ENCODE measurements around the gene REXO1. TPM values are rescaled to one million over a fixed set of nuclear protein-coding genes. Genes with fewer than 3 reads are reported as not detected.
A peak's percentile ranks its signal among the peaks of the same experiment; 100 is the strongest.

Gene REXO1
- total and polyA plus RNA-seq, 2 of the 13 experiments (the other 11 are each of a cell fraction or from before 2014, with no cell fraction given): 5.0 to 11.2 TPM

DNA sequence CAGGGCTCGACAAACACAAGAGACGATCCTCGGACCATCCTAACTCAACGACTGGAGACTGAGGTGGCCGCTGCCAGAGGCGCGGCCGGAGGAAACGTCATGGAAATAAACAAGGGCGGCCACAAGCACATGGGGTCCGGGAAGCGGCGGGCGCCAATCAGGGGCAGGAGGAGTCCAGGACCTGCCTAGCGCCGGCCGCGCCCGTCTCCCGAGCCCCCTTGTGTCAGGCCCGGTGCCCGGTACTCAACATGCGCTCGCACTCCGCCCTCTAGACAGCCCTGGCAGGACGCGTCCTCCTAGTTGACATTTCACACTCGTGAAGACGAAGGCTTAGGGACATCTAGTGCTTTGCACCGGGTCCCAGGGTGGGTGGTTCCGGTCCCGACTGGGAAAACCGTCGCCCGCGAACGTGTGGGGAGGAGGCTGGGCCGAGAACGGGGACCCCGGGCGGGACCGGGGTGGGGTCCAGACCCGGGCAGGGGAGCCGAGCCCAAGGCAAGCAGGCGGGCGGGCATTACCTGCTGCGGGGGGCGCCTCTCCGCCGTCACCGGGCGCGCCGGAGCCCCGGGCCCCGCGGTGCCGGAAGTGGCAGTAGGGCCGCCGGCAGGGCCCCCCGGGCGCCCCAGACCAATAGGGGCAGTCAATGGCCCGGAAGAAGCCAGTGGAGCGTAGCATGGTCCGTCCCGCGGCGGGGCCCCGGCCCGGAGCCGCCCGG, 442 bp downstream of the REXO1 start (continued):
- TF ChIP-seq ZNF749 (CRISPR knock-in tag; IDR thresholded peaks at IDR 0.05; ENCODE audit: borderline replicate concordance) (no peak), ZNF121 (CRISPR knock-in tag; IDR thresholded peaks at IDR 0.05) (no peak; the same call in 1 of the 2 replicates), ZFP1 (CRISPR knock-in tag; IDR thresholded peaks at IDR 0.05) (no peak), SRF (IDR thresholded peaks at IDR 0.05; ENCODE audit: low read depth, low read length) (no peak), ZNF557 (CRISPR knock-in tag; IDR thresholded peaks at IDR 0.05) (no peak), BRD4 (CRISPR knock-in tag; IDR thresholded peaks at IDR 0.05) (no peak), SOX13 (IDR thresholded peaks at IDR 0.05) (no peak), SOX13 (CRISPR knock-in tag; conservative IDR thresholded peaks at IDR 0.05 in 1 of 2, IDR thresholded peaks at IDR 0.05 in 1 of 2) (no peak), ZNF225 (CRISPR knock-in tag; IDR thresholded peaks at IDR 0.05) (no peak), NAIF1 (CRISPR knock-in tag; IDR thresholded peaks at IDR 0.05; ENCODE audit: borderline replicate concordance) (no peak), ZNF124 (CRISPR knock-in tag; IDR thresholded peaks at IDR 0.05) (no peak), ZNF44 (CRISPR knock-in tag; IDR thresholded peaks at IDR 0.05) (no peak), GPN1 (CRISPR knock-in tag; IDR thresholded peaks at IDR 0.05; ENCODE audit: borderline replicate concordance) (no peak), ZNF614 (CRISPR knock-in tag; IDR thresholded peaks at IDR 0.05; ENCODE audit: borderline replicate concordance) (no peak)
- TF ChIP-seq, protein P1, sequence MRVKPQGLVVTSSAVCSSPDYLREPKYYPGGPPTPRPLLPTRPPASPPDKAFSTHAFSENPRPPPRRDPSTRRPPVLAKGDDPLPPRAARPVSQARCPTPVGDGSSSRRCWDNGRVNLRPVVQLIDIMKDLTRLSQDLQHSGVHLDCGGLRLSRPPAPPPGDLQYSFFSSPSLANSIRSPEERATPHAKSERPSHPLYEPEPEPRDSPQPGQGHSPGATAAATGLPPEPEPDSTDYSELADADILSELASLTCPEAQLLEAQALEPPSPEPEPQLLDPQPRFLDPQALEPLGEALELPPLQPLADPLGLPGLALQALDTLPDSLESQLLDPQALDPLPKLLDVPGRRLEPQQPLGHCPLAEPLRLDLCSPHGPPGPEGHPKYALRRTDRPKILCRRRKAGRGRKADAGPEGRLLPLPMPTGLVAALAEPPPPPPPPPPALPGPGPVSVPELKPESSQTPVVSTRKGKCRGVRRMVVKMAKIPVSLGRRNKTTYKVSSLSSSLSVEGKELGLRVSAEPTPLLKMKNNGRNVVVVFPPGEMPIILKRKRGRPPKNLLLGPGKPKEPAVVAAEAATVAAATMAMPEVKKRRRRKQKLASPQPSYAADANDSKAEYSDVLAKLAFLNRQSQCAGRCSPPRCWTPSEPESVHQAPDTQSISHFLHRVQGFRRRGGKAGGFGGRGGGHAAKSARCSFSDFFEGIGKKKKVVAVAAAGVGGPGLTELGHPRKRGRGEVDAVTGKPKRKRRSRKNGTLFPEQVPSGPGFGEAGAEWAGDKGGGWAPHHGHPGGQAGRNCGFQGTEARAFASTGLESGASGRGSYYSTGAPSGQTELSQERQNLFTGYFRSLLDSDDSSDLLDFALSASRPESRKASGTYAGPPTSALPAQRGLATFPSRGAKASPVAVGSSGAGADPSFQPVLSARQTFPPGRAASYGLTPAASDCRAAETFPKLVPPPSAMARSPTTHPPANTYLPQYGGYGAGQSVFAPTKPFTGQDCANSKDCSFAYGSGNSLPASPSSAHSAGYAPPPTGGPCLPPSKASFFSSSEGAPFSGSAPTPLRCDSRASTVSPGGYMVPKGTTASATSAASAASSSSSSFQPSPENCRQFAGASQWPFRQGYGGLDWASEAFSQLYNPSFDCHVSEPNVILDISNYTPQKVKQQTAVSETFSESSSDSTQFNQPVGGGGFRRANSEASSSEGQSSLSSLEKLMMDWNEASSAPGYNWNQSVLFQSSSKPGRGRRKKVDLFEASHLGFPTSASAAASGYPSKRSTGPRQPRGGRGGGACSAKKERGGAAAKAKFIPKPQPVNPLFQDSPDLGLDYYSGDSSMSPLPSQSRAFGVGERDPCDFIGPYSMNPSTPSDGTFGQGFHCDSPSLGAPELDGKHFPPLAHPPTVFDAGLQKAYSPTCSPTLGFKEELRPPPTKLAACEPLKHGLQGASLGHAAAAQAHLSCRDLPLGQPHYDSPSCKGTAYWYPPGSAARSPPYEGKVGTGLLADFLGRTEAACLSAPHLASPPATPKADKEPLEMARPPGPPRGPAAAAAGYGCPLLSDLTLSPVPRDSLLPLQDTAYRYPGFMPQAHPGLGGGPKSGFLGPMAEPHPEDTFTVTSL (CRISPR knock-in tag; IDR thresholded peaks at IDR 0.05; ENCODE audit: borderline replicate concordance): peak; percentile 23; the same call in 1 of the 2 replicates
- TF ChIP-seq, protein P2, sequence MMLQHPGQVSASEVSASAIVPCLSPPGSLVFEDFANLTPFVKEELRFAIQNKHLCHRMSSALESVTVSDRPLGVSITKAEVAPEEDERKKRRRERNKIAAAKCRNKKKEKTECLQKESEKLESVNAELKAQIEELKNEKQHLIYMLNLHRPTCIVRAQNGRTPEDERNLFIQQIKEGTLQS (CRISPR knock-in tag; IDR thresholded peaks at IDR 0.05): no peak
- TF ChIP-seq, protein P3, sequence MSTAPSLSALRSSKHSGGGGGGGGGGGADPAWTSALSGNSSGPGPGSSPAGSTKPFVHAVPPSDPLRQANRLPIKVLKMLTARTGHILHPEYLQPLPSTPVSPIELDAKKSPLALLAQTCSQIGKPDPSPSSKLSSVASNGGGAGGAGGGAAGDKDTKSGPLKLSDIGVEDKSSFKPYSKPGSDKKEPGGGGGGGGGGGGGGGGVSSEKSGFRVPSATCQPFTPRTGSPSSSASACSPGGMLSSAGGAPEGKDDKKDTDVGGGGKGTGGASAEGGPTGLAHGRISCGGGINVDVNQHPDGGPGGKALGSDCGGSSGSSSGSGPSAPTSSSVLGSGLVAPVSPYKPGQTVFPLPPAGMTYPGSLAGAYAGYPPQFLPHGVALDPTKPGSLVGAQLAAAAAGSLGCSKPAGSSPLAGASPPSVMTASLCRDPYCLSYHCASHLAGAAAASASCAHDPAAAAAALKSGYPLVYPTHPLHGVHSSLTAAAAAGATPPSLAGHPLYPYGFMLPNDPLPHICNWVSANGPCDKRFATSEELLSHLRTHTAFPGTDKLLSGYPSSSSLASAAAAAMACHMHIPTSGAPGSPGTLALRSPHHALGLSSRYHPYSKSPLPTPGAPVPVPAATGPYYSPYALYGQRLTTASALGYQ (CRISPR knock-in tag; IDR thresholded peaks at IDR 0.05): no peak
- TF ChIP-seq, protein P4, sequence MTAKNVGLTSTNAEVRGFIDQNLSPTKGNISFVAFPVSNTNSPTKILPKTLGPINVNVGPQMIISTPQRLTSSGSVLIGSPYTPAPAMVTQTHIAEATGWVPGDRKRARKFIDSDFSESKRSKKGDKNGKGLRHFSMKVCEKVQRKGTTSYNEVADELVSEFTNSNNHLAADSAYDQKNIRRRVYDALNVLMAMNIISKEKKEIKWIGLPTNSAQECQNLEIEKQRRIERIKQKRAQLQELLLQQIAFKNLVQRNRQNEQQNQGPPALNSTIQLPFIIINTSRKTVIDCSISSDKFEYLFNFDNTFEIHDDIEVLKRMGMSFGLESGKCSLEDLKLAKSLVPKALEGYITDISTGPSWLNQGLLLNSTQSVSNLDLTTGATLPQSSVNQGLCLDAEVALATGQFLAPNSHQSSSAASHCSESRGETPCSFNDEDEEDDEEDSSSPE (CRISPR knock-in tag; IDR thresholded peaks at IDR 0.05): no peak
- TF ChIP-seq, protein P5, sequence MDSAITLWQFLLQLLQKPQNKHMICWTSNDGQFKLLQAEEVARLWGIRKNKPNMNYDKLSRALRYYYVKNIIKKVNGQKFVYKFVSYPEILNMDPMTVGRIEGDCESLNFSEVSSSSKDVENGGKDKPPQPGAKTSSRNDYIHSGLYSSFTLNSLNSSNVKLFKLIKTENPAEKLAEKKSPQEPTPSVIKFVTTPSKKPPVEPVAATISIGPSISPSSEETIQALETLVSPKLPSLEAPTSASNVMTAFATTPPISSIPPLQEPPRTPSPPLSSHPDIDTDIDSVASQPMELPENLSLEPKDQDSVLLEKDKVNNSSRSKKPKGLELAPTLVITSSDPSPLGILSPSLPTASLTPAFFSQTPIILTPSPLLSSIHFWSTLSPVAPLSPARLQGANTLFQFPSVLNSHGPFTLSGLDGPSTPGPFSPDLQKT (CRISPR knock-in tag; IDR thresholded peaks at IDR 0.05; ENCODE audit: borderline replicate concordance): no peak

Data from HepG2 (cell line).